Endodermal cell (in vitro differentiated cells): ENCODE measurements around the gene TSPAN3. TPM values are rescaled to one million over a fixed set of nuclear protein-coding genes. Genes with fewer than 3 reads are reported as not detected.

ENCODE experiments used
- DNase-seq: peaks from one replicate; pipeline ENCODE4 v3.0.0-alpha.2; 2017
- H3K27ac ChIP-seq: 2 replicates; pipeline ENCODE4 v1.5.1; 2013; ENCODE audit warnings: mild to moderate bottlenecking, low read depth, low read length, moderate library complexity
- H3K27me3 ChIP-seq: 2 replicates; pipeline ENCODE4 v1.6.1; 2013; ENCODE audit warnings: mild to moderate bottlenecking, low read length, moderate library complexity; ENCODE audit not compliant: insufficient read depth, control insufficient read depth, poor library complexity, severe bottlenecking
- H3K36me3 ChIP-seq: 2 replicates; pipeline ENCODE4 v1.7.0; 2013; ENCODE audit warnings: mild to moderate bottlenecking, low read length, moderate library complexity; ENCODE audit not compliant: control insufficient read depth, insufficient read depth
- H3K4me1 ChIP-seq: one replicate; pipeline ENCODE4 v1.7.0; 2013; ENCODE audit warnings: low read length; ENCODE audit not compliant: control insufficient read depth, insufficient read depth
- H3K4me3 ChIP-seq: 2 replicates; pipeline ENCODE4 v1.5.1; 2013; ENCODE audit warnings: mild to moderate bottlenecking, low read length, moderate library complexity
- H3K9ac ChIP-seq: 2 replicates; pipeline ENCODE4 v1.6.1; 2013; ENCODE audit warnings: mild to moderate bottlenecking, low read length, moderate library complexity; ENCODE audit not compliant: poor library complexity, severe bottlenecking; ENCODE audit errors: extremely low read depth
- H3K9me3 ChIP-seq: 2 replicates; pipeline ENCODE4 v1.6.1; 2013; ENCODE audit warnings: mild to moderate bottlenecking, low read length, moderate library complexity; ENCODE audit not compliant: control insufficient read depth
- H3K27ac Mint-ChIP-seq: 2 replicates; pipeline ENCODE4 v1.8.0; 2020; ENCODE audit warnings: mixed read lengths
- H3K27me3 Mint-ChIP-seq: 2 replicates; pipeline ENCODE4 v1.8.0; 2021; ENCODE audit warnings: mild to moderate bottlenecking, mixed read lengths; ENCODE audit not compliant: insufficient read depth
- H3K36me3 Mint-ChIP-seq: 2 replicates; pipeline ENCODE4 v1.8.0; 2020; ENCODE audit warnings: low read depth, mixed read lengths
- H3K4me1 Mint-ChIP-seq: 2 replicates; pipeline ENCODE4 v1.8.0; 2020; ENCODE audit warnings: mixed read lengths
- H3K4me3 Mint-ChIP-seq: 2 replicates; pipeline ENCODE4 v1.8.0; 2020; ENCODE audit warnings: mild to moderate bottlenecking, moderate library complexity, mixed read lengths
- H3K9me3 Mint-ChIP-seq: 2 replicates; pipeline ENCODE4 v1.8.0; 2020; ENCODE audit warnings: mild to moderate bottlenecking, mixed read lengths
- WGBS, 2 experiments: methylation state at CpG; one replicate each; pipeline versions ENCODE4 v1.1.5 to v1.1.7; 2013; ENCODE audit warnings: missing lambda C conversion rate in 2 of 2, mixed read lengths in 1 of 2; ENCODE audit not compliant: insufficient coverage in 1 of 2, insufficient read length in 1 of 2; 5-methylcytosine and 5-hydroxymethylcytosine counted together
- total RNA-seq, 2 donors: library from RNA; stranded (reverse); fragmentation: NEBNext Ultra II Directional in 1 of 2; extraction: Animal tissue kit (Norgen Biotek cat#: 25700) in 1 of 2; gene quantifications; 2 replicates in 1 of 2; 3 replicates in 1 of 2; pipeline ENCODE4 v1.2.1, GENCODE V29; 2021
- TF ChIP-seq, protein P1 (sequence below): fragments of 200-600 bp; sonication (generic); conservative IDR thresholded peaks from 2 replicates; pipeline ENCODE4 v1.5.0; 2021; ENCODE audit warnings: antibody characterized with exemption, mild to moderate bottlenecking

The TSPAN3 gene
- total RNA-seq, 2 donors from 2014 or later = 188 to 211 TPM

DNA sequence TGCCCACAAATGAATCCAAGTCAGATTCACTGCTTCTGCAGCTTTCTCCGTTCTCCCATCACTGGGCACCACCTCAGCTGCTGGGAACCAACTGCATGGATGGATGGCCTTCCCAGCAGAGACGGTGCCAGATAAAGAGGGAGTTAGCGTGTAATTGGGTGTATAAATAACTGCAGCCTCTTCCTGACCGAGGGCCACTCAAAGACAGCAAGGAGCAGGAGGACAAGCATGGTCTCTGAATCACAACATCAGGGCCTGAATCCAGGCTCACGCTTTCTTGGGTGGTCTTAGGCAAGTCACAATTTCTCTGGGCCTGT is 31.7 kb downstream of the TSPAN3 start:
- Mint-ChIP-seq H3K27ac (no peak overlapping the region), H3K36me3 (peaks cover 32% of the 10 kb centered on the region), H3K9me3 (peaks cover 15% of the 10 kb centered on the region), H3K4me3 (no peak overlapping the region), H3K27me3 (no peaks in the 10 kb centered on the region), H3K4me1 (peaks cover 5% of the 10 kb centered on the region)
- H3K4me1 ChIP-seq = peaks cover under 1% of the 10 kb centered on the region
- no peak overlapping the region for H3K9ac ChIP-seq
- peaks cover 18% of the 10 kb centered on the region for H3K36me3 ChIP-seq
- no peaks in the 10 kb centered on the region for H3K9me3 ChIP-seq
- H3K27me3 ChIP-seq = no peaks in the 10 kb centered on the region
- WGBS, 2 experiments = no CpG with 5 or more reads among the region's 5 CpGs
- TF ChIP-seq, protein P1, sequence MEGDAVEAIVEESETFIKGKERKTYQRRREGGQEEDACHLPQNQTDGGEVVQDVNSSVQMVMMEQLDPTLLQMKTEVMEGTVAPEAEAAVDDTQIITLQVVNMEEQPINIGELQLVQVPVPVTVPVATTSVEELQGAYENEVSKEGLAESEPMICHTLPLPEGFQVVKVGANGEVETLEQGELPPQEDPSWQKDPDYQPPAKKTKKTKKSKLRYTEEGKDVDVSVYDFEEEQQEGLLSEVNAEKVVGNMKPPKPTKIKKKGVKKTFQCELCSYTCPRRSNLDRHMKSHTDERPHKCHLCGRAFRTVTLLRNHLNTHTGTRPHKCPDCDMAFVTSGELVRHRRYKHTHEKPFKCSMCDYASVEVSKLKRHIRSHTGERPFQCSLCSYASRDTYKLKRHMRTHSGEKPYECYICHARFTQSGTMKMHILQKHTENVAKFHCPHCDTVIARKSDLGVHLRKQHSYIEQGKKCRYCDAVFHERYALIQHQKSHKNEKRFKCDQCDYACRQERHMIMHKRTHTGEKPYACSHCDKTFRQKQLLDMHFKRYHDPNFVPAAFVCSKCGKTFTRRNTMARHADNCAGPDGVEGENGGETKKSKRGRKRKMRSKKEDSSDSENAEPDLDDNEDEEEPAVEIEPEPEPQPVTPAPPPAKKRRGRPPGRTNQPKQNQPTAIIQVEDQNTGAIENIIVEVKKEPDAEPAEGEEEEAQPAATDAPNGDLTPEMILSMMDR = no peak
- no peak overlapping the region for H3K27ac ChIP-seq
- H3K4me3 ChIP-seq = no peak overlapping the region
- DNase-seq = no peak

GRCh38 chr15:77038312-77039216 is 32.3 kb downstream of the TSPAN3 start:
- no CpG with 5 or more reads among the region's 10 CpGs for WGBS, 2 experiments
- no peak overlapping the region for H3K27ac Mint-ChIP-seq

DNA sequence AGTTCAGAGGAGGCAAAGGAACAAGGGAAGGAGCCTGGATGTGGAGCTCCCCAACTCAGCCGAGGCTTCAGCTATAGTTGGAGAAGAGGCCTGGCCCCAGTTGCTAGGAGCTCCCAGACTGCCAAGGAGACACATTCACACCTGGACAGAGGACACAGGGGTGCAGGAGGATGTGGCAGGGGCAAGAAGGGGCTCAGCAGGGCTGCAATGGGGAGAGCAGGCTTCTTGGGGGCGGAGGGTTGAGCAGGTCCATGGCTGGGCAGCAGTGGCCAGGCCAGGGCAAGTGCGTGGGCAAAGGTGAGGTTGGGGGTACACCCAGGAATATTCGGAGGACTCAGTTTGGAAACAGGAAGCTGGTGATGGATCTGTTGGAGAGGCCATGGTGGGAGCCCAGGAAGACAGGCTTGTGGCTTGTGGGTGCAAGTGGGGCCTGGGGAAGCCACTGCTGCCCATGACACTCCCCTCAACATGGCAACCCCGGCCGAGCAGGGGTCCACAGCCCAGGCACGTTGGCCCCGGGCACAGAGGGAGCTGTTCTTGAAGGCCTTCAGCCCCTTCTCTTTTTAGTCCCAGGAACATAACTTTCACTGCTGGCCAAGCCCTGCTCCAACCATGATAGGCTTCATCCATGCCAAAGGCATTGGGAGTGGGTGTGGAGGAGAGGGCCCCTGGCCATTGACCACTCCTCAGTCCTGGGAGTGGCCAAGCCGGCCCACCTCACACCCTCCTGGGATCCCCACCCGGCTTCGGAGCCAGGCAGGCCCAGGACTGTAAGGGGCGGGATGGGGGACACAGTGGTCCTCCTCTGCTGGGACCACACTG is 33.3 kb downstream of the TSPAN3 start:
- no peak overlapping the region for H3K27ac Mint-ChIP-seq
- no peaks in the 10 kb centered on the region for H3K27me3 Mint-ChIP-seq
- Histone ChIP-seq H3K4me1 (peaks cover 7% of the 10 kb centered on the region), H3K9me3 (no peaks in the 10 kb centered on the region), H3K9ac (no peak overlapping the region), H3K36me3 (peaks cover 4% of the 10 kb centered on the region), H3K4me3 (no peak overlapping the region), H3K27ac (no peak overlapping the region), H3K27me3 (no peaks in the 10 kb centered on the region)
- WGBS, 2 experiments = 92 to 95% methylated on average over 5 to 12 of the region's 12 CpGs
- peaks cover 15% of the 10 kb centered on the region for H3K9me3 Mint-ChIP-seq
- H3K36me3 Mint-ChIP-seq = peaks cover 23% of the 10 kb centered on the region
- peaks cover 11% of the 10 kb centered on the region for H3K4me1 Mint-ChIP-seq
- no peak overlapping the region for H3K4me3 Mint-ChIP-seq
- TF ChIP-seq, protein P1 = no peak
- no peak for DNase-seq

More at GRCh38 chr15:77038312-77039216, 32.3 kb downstream of the TSPAN3 start:
- Mint-ChIP-seq H3K36me3 (peaks cover 29% of the 10 kb centered on the region), H3K4me3 (no peak overlapping the region), H3K9me3 (peaks cover 15% of the 10 kb centered on the region), H3K27me3 (no peaks in the 10 kb centered on the region), H3K4me1 (peaks cover 10% of the 10 kb centered on the region)
- Histone ChIP-seq H3K27me3 (no peaks in the 10 kb centered on the region), H3K4me1 (peaks cover 7% of the 10 kb centered on the region), H3K9ac (no peak overlapping the region), H3K9me3 (no peaks in the 10 kb centered on the region), H3K36me3 (peaks cover 13% of the 10 kb centered on the region), H3K27ac (no peak overlapping the region), H3K4me3 (no peak overlapping the region)
- DNase-seq = no peak
- TF ChIP-seq, protein P1 = no peak
